Activated CD8-positive, alpha-beta memory T cell treated with anti-CD3 and anti-CD28 coated beads, Interleukin-2, amount 50 U/mL, for 48 hours (primary cell): ENCODE data around the gene HESX1.
A peak's percentile ranks its signal among the peaks of the same experiment; 100 is the strongest.

Experiments used
- DNase-seq: peaks from one replicate; pipeline ENCODE4 v3.0.0-alpha.2; 2020

Gene HESX1

DNA sequence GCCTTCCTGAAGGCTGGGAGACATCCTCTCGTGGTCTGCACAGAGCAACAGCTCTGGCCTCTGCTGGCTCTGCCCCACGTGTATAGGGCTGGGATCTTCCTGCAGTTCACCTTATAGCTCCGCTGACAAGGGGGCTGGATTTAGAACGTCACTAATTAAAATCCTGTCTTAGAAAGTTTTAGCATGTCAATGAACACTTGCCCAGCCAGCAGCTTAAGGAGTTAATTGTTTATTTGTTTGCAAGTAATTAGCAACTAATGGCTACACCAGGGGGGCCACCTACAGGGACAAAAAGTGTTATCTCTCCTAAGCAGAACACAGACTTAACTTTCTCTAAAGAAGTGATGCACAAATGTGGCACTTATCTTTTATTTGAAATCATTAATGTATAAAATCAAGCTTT is at the start of gene HESX1:
Gene HESX1 (minus strand): TSS at position 84 of the 403 bp plus-strand sequence. CDS start 60 bp downstream, at position 24.
- no peak for DNase-seq

DNA sequence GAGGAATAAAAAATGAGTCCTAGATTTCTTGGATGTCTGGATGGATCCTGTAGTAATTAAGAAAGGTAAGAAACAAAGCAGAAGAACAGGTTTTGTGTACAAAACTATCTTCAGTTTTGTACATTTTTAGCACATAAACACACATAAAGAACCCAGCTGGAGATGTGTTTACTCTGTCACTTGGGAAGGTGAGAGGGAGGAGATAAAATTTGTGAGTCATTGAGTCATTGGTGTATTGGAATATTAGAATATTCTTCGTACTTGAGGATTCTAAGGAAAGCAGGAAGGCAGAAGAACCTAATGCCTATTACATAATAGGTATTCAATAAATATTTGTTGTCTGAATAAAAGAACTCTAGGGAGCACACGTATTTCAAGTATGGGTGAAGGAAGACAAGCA is 45.2 kb upstream of the HESX1 start:
- DNase-seq = no peak

DNA sequence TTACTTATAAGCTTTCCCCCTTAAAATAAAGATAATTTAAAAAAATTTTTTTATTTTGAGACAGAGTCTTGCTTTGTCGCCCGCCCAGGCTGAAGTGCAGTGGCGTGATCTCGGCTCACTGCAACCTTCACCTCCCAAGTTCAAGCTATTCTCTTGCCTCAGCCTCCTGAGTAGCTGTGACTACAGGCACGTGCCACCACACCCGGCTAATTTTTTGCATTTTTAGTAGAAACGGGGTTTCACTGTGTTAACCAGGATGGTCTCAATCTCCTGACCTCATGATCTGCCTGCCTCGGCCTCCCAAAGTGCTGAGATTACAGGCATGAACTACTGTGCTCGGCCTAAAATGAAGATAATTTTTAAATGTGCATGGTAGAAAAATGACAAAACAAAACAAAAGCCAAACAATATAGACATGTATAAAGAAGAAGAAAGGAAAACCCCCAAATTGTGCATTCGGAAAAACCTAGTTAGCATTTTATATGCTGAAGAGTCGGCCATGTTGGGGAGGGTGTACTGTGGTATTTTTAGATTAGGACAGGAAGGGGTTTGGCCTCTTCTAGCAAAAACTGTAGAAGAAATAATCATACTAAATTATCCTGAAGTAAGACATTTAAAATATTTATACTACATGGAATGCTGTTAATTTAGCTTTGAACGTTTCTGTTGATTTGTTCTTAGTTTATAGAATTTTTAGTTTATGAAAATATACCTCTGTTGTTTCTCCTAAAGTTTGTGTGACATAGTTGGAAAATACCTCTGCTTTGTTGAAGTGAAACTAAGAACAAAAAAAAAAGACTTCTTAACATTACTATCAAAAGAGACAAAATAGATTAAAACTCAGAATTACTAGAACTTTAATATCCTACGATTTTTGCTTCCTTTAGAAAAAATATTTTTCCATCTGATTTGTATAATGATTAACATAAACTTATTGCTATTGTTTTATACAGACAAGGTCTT is 35.1 kb upstream of the HESX1 start:
- DNase-seq = no peak

DNA sequence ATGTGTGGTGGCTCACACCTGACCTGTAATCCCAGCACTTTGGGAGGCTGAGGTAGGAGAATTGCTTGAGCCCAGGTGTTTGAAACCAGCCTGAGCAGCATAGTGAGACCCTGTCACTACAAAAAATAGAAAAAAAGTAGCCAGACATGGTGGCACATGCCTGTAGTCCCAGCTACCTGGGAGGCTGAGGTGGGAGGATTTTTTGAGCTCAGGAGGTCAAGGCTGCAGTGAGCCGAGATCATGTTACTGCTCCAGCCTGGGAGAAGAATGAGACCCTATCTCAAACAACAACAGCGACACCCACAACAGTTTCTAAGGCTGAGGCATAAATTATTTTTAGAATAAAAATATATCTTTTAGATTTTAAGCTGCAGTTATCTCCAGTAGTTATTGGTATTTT is 34.0 kb upstream of the HESX1 start:
- no peak for DNase-seq

DNA sequence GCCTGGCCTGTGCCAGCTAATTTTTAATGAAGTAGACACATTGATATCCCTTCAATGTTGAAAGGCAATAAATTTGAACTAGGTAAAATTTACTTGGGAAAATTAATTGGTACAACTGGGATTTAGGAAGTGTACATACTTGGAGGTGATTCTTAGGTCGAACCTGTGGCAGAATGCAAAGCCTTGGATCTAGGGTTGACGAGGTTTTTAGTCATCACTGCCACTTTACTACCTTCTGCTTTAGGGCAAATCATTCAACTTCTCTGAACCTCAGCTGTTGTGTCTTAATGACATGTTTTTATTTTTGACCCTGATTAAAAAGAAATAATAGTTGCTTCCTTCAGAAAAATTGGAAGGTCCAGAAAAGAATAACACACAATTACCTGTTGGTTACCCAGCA is 30.2 kb upstream of the HESX1 start:
- DNase-seq = no peak

DNA sequence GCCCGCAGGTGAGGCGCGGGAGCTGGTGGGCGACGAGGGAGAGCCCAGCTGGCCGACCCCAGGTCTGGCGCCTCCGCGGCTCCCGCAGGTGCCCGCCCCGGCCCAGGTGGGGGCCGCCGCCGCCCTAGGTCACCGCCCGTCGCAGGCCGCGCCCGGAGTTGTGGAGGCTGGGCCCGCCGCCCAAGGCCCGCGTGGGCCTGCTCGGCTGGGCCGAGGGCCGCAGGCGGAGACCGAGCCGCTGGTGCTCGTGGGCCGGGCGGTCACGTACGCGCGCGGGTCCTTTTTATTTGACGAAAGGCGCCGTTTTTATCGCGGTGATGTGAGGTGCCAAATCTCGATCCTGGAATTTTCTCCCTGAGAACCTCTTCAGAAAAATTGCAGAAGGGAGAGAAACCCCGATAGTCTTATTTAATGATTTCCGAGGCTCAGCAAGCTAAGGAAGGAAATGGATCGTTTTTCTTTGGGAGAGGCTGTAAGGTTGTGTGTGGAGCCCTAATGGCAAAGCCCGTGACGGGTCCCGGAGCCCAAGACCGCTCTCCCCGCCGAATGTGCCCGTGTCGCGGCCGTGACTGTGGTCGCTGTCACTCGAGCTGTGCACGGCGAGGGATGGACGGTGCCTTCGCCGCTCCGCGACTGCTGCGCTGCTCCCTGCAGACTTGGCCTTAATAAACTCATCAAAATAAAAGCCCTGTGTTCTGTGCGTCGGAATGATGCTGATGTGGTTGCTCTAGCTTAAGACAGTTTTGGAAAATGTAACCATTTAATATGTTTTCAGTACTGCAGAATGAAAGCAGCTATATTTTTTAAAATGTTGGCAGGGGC is 28.4 kb upstream of the HESX1 start:
- DNase-seq = peak; percentile 72

DNA sequence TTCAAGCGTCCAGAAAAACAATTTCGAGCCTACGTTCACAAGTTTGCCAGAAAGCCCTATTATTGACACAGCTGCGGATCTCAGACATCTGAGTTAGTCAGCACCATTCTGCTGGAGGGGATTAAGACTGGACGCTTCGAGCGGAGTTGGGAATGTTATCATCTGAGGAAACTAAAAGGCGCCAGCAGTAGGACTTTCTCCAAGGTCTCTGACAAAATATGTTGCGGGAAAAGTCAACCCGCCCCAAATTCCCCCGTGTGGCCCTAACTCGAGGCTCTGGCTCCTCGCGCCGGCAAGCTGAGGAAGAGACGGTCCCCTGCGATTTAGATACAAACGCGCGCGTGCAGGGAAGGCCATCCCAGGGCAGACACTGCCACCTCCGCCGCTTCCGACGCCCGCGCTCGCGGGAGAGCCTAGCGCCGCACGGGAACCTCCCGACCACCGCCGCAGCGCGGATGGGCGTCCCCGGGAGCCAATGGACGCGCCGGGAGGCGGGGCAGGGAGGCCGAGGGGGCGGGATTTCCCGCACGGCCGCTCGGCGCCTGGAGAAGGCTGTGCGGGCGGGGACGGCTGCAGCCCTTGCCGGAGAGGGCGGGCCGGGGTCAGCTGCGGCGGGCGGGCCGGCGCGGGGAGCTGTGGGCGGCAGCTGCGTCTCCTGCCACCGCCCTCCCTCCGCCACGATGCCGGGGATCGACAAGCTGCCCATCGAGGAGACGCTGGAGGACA is 27.6 kb upstream of the HESX1 start, which contains the start of gene APPL1:
Gene APPL1 (plus strand): TSS at position 526 of the 726 bp plus-strand sequence. CDS start 155 bp downstream, at position 681.
- DNase-seq = peak; percentile 95

DNA sequence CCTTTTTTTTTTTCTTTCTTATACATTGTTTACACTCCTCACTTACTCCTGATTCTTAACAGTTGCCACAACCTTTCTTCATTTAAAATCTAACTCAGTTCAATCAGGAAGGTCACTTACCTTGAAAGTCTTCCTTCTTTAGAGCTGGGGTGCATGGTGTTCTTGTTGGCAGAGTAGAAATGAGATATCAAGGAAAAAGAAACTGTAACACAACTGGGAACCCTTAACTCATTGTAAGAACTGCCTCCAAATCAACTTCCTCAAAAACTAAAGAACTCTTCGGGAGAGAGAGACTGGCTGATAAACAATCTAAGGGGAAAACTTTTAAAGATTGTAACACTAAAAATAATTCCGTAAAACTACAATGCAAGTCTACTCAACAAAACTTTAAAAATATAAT is 26.4 kb upstream of the HESX1 start:
- DNase-seq = no peak

DNA sequence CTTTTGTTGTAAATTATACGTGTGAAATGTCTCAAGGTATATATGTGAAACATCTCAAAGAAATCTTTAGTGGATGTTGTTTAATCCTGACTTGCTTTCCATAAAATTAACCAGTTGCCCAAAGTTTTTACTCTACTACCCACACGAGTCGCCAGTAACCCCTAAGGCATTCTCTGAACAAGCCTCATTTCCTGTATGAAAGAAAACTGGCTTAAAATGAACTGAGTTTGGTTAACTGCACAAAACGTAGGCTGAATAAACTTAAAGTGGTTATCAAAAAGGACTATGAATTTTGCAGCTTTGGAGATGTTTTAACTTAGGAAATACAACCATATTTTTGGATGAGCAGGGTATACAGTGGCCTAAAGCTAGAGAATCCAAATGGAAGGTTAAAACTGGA is 25.1 kb upstream of the HESX1 start:
- no peak for DNase-seq

DNA sequence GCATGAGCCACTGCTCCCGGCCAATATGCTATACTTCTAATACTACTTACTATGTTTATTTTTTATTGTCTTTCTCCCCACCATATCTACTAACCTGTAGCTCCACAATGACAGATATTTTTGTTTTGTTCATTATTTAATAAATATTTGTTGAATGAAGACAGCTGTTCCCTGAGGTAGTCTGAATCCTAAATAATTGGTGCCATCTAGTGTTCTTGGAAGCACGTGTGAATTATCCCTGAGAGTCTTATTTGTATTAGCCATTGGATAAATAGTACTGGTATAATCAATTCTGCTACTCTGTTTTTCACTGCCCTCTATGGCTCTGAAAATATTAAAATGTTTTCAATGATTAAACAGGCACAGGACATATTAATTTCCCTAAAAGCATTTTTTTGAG is 22.1 kb upstream of the HESX1 start:
- no peak for DNase-seq

DNA sequence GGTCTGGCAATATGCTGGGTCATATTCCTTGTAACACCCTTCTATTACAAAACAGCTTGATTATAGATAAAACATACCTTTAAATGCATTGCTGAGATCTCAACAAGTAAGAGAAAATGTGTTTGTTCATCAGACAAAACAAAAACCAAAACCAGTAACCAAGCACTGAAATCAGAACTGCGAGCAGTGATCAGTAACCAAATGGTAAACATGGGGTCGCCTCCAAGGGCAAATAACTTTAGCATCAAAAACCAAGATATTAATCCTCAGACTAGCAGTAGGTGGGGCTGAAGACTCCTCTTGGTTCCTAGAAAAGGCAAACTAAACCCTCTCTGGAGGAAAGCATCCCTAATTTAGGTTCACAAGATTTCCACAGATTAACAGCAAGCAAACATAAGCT is 6.6 kb upstream of the HESX1 start:
- no peak for DNase-seq

DNA sequence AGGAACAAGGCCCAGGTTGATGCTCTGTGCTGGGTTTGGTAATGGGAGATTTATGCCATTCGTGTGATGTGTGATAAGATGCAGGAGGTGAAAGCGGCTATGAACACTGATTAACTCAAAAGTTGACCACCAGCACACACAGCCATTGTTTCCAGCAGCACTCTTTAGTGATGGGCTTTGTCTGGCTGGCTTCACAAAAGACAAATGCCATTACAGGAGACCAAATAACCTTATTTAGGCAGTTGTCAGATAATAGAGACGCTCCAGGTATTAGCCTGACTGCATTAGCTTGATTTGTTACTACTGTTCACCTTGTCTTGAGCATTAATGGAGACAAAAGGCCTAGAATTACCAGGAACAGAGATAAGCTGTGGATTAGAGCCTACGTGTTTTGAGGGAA is 5.1 kb downstream of the HESX1 start:
- DNase-seq = no peak

DNA sequence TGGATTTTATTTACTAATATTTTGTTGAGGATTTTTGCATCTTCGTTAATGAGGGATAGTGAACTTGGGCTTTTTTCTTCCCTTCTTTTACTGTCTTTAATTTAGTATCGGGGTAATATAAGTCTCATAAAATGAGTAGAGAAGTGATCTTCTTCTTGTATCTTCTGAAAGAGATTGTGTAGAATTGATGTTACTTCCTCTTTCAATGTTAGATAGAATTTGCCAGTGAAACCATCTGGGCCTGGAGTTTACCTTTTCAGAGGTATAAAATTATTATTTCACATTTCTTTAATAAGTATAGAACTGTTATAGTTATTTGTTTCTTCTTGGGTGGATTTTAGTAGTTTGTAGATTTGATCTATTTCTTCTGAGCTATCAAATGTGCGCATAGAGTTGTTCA is 7.8 kb downstream of the HESX1 start:
- no peak for DNase-seq

DNA sequence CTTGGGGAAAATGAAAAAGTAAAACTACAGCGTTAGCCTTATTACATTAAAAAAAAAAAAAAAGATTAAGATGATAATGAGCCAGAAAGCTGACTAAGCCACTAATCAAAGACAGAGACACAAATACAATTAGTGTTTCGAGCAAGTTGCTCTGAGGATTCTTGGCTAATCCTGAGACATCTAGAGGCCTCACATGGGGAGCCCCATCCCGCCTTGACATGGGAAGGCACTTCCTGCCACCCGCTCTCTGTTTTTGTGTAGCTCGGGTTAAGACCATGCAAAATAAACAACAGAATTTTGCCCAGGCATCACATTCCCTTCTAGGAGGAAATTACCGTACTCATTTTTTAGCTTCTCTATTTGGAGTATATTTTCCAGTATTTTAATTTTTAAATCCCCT is 15.3 kb downstream of the HESX1 start:
- DNase-seq = no peak

DNA sequence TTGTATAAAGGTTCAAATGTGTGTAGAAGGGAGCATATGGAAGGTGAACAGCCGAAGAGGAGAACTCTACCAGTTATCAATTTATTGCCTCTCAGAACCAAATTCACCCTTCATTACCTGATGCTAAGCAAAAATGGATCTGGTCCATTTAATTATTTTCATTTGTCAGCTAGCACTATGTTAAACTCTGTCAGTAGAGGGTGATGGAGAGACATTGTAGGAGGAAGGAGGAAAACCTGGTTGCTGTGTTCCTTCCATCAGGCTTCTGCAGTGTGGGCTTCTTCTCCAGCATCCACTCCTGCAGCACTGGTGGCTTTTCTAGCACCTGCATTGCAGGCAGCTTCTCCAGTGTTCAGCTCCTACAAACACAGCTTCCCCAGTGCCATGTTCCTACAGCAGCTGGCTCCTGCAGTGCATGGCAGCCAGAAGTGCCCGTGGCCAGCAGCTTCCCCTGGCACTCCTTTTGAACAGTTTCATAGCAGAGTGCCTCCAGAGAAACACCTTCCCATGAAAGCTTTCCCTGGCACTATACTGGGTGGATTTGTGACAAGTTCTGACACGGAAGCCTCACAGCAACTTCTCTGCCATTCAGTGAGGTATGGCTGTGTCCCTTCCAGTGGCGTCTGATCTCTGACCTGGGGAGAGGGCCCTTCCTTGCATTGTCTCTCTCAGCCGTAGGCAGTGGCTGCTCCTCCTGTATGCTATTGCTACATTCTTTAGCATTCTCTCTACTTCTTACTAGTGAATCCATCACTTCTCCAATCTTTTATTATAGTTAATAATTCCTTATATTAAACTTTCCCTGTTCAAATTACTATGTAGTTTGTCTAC is 20.0 kb downstream of the HESX1 start:
- DNase-seq = no peak

DNA sequence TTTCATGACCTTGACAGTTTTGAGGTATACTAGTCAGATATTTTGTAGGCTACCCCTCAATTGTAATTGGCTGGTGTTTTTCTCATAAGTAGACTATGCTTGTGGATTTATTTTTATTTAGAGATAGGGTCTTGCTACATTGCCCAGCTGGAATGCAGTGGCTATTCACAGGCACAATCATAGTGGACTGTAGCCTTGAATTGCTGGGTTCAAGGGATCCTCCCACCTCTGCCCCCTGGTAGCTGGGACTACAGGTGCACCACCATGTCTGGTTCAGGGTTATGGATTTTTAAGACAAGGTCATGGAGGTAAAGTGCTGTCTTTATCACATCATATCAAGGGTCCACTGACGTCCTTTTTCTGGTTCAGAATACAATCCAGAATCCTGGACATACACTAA is 23.7 kb downstream of the HESX1 start:
- no peak for DNase-seq

DNA sequence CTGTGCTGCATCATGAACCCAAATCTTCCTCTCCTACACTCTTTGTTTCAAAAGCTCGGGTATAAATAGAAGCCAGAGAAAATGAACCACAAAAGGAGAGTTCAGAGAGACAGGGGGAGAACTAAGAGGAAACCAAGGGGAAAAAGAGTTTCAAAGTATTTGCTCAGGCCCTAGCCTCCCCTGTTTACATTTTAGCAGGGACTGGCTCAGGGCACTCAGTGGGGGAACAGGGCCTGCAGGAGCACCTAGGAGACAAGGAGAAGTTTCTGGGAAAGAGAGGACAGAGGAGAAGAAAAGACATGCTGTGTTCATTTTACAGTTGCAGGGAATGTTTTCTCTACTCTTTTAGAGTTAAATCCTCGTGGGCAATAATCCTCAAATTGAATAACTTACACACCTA is 26.1 kb downstream of the HESX1 start:
- DNase-seq = no peak

DNA sequence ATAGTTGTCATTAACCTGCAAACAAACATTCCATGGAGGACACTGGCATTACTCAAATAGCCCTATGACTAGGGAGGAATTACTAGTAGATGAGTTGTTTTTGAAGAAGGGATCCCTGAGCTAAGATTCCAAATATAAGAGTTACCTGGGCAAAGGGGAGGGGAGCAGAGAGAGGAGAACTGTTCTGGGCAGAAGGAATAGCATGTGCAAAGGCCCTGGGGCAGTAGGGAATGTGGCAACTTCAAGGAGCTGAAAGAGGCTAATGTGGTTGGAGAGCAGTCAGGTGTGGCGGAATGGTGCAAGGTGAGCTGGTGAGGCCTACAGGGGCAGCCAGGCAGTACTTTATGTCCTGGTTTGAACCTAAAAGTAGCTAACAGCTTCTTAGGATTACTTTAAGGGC is 28.8 kb downstream of the HESX1 start:
- no peak for DNase-seq

DNA sequence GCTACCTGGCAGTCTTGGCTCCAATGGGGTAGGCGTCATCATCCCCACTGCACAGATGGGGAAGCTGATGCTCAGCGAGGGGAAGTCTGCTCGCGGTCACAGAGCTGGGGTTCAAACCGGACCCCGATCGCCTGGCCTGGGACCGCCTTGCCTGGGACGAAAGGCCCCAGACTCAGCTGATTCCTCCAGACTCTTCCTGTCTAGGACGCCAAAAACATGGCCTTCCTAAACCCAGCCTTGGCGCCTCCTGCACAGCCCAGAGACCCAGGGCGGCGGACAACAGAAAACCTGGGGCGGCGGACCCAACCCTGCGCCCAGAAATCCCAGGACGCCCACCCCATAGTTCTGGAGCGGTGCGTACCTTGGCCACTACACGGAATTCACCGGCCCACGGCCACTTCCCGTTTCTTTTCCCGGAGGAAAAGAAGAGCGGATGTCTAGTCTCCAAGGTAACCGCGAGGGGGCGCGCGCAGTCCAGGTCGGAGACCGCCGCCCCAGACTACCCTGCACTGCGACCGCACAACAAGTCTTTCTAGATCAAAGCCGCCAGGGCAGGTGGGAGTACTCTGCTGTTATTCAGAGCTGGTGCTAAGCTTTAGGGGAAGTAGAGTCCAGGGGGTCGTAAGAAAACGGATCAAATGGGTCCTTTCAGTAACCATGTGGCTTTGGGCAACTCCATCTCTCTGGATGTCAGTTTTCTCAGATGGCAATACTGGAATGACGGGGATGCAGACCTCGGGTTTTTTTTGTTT is 29.7 kb downstream of the HESX1 start:
- DNase-seq = peak; percentile 87

DNA sequence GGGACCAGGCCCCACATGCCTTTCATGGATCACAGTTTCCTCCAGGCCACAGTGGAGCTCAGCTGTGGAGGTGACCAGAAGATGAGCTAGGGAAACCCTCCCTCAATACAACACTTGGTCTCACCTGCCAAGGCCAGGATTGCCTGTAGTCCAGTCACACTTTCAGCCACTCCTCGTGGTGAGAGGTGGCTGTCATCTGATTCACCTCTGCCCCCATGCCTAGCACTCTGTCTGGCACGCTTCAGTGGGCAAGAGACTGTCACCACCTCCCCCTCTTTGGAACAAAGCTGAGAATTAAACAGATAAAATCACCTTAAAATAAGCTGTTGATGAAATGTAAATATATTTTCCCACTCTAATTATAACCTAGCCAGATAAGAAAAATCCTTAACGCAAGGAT is 30.7 kb downstream of the HESX1 start:
- DNase-seq = no peak

DNA sequence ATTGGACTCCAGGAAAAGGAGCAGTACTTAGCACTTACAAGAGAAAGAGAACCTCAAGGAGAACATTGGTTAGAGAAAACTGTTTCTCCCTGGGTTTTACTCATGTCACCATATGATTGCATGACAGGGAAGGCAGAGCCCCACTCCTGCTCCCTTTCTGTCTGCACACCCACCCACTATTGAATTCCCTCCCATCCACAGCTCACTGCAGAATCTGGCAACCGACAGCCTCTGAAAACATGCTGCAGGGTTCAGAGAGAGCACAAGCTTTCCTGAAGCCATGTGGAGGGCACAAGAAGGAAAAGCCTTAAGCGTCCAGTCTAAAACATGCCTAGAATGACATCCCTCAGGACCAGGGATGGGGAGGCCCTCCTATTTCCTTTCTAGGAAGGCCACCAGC is 31.6 kb downstream of the HESX1 start:
- no peak for DNase-seq

DNA sequence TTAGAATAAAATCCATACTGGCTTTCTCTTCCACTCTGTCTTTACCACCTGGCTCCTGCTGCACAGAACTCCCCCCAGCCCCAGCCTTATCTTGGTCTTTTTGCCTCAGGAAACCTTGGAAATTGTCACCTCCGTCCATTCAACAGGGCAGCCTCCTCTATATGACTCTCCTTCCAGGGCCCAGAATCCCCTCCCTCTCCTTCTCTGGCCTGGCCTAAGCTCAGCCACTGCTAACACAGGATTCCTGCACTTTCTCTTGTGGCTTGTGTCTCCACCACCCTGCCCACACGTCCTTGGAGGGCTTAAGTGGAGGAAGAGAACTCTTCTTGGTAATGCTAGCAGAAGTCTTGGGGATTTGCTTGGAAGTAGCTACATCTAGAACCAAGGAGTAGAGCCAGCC is 33.1 kb downstream of the HESX1 start:
- DNase-seq = no peak
